GM12872 (cell line): ENCODE data around the gene ZSCAN25.

Experiments
- CTCF ChIP-seq: IDR thresholded peaks from 3 replicates; pipeline ENCODE4 v1.5.1; 2011; ENCODE audit warnings: low read depth, mild to moderate bottlenecking, low read length, moderate library complexity; ENCODE audit not compliant: insufficient read depth

ZSCAN25 gene

DNA sequence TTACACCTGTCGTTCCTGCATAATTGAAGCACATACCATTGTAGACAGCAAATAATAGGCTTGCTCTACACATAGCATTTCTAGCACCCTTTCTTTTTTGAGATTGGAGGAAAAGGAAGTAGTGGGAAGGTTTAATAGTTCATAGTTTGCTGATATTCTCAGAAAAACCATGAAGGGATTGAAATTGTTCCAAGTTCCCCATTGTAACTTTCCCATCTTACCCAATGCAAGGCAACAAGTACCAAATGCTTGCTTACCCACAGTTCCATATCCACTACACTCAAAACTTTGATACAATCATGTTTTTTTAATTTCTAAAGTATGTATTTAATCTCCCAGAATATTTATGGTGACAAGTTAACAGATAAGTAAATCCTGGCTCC, 49.3 kb downstream of the ZSCAN25 start:
- TF ChIP-seq CTCF = no peak

- no peak for TF ChIP-seq CTCF
These were observed 50.4 kb downstream of the ZSCAN25 start for GRCh38 chr7:99667179-99667578.

GRCh38 chr7:99668541-99668940, 51.8 kb downstream of the ZSCAN25 start:
- TF ChIP-seq CTCF = no peak

GRCh38 chr7:99669782-99670181, 53.0 kb downstream of the ZSCAN25 start:
- no peak for TF ChIP-seq CTCF

DNA sequence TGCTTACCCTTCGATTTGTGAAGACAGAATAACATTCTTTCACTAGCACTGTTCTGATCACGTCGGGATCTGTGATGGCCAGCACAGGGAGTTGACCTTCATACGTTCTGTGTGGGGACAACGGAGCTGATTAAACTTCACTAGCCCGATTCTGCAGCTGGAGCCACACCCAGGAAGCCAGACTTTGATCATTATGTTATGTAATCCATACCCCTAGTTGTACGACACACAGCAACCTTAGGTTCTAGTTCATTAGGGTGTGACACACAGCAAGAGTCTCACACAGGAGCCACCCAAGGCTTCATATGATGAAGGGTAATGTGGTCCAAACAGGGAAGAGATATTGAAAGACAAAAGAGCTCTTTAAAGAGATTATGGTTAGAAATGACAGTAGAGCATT, 55.8 kb downstream of the ZSCAN25 start:
- no peak for TF ChIP-seq CTCF

GRCh38 chr7:99674995-99675742, 58.4 kb downstream of the ZSCAN25 start:
- no peak for TF ChIP-seq CTCF

DNA sequence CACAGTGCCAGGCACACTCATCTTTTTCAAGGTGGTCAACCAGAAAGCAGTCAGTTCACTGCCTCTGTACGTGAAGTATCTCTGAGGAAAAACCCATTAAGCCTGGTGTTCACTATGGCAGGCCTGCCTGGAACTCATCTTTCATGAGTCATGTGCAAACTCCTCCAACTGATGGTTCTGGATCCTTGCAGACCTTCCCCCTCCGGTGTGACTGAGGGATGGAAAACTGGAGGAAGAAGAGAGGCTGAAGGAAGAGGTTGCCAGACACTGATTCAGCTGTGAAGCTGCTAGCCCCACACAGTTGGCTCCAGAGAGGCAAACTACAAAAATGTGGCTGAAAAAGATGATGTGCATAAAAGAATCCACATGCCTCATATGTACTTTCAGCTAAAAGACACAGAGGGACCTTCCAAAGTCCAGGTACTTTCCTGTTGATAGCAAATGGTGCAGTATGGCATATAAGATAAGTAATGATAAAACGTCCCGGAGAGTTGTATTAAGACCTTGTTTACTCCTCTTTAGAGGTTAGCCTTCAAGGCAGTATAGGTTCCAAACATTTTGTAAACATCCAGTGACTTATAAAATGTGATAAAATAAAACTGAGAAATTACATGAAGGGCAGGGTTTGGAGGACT, 60.4 kb downstream of the ZSCAN25 start:
- TF ChIP-seq CTCF = no peak
